ENCODE measurements around the gene CD99. TPM values are rescaled to one million over a fixed set of nuclear protein-coding genes. Genes with fewer than 3 reads are reported as not detected.
"Not testable (repeated sequence)": the region's sequence is repeated elsewhere in the genome, so short reads cannot be mapped to it uniquely, and the experiment has no call there.

Gene CD99
- total RNA-seq, 1 experiment from 2014 or later, result 24.9 TPM

- Histone ChIP-seq H3K27ac (ENCODE audit: low read length) (no peak overlapping the region), H3K4me1 (ENCODE audit: low read length) (no peaks in the 10 kb centered on the region), H3K27me3 (ENCODE audit: low read length) (no peaks in the 10 kb centered on the region), H4K20me1 (ENCODE audit: insufficient read depth, low read depth, low read length) (no peaks in the 10 kb centered on the region), H3K36me3 (ENCODE audit: insufficient read depth, low read length) (no peaks in the 10 kb centered on the region), H3K9ac (ENCODE audit: low read length) (no peak overlapping the region), H2AFZ (ENCODE audit: low read length) (no peak overlapping the region), H3K9me2 (replicated peaks; ENCODE audit: insufficient read depth, low read length) (no peaks in the 10 kb centered on the region), H3K4me3 (ENCODE audit: low read length) (no peak overlapping the region), H3K9me3 (ENCODE audit: low read length) (no peaks in the 10 kb centered on the region), H3K4me2 (ENCODE audit: low read depth, low read length, poor library complexity, severe bottlenecking) (no peak overlapping the region), H3K79me2 (ENCODE audit: low read length) (no peaks in the 10 kb centered on the region)
- DNase-seq, result no peak
Measured at GRCh38 chrX:2665387-2666304, 25.4 kb upstream of the CD99 start.

DNA sequence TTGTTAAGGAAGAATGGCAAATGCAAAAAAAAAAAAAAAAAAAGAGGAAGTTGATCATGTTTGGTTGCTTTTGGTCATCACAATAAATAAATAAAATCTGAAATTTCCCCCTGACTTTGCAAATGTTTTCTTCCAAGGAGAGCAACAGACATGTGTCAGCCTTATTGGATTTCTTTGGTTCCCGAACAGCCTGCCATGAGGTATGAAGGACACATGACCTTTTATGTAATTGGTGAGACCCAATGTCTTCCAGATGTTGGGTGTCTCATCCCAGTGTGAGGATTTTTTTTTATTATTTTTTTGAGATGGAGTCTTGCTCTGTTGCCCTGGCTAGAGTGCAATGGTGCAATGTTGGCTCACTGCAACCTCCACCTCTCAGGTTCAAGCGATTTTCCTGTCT is 24.6 kb upstream of the CD99 start:
- Histone ChIP-seq H3K4me1 (ENCODE audit: low read length) (no peaks in the 10 kb centered on the region), H3K4me2 (ENCODE audit: low read depth, low read length, poor library complexity, severe bottlenecking) (no peak overlapping the region), H3K27ac (ENCODE audit: low read length) (no peak overlapping the region), H3K4me3 (ENCODE audit: low read length) (no peak overlapping the region), H3K27me3 (ENCODE audit: low read length) (no peaks in the 10 kb centered on the region), H4K20me1 (ENCODE audit: insufficient read depth, low read depth, low read length) (no peaks in the 10 kb centered on the region), H3K9ac (ENCODE audit: low read length) (no peak overlapping the region), H3K79me2 (ENCODE audit: low read length) (no peaks in the 10 kb centered on the region), H3K9me2 (replicated peaks; ENCODE audit: insufficient read depth, low read length) (no peaks in the 10 kb centered on the region), H3K9me3 (ENCODE audit: low read length) (no peaks in the 10 kb centered on the region), H3K36me3 (ENCODE audit: insufficient read depth, low read length) (no peaks in the 10 kb centered on the region), H2AFZ (ENCODE audit: low read length) (no peak overlapping the region)
- DNase-seq, result no peak

GRCh38 chrX:2670978-2671377 is 20.1 kb upstream of the CD99 start:
- no peak overlapping the region for H3K9ac ChIP-seq (ENCODE audit: low read length)
- no peaks in the 10 kb centered on the region for H3K9me3 ChIP-seq (ENCODE audit: low read length)
- no peaks in the 10 kb centered on the region for H4K20me1 ChIP-seq (ENCODE audit: insufficient read depth, low read depth, low read length)
- H3K4me1 ChIP-seq (ENCODE audit: low read length), result no peaks in the 10 kb centered on the region
- H3K4me2 ChIP-seq (ENCODE audit: low read depth, low read length, poor library complexity, severe bottlenecking), result no peak overlapping the region
- H2AFZ ChIP-seq (ENCODE audit: low read length), result no peak overlapping the region
- no peak overlapping the region for H3K27ac ChIP-seq (ENCODE audit: low read length)
- DNase-seq, result no peak
- no peaks in the 10 kb centered on the region for H3K79me2 ChIP-seq (ENCODE audit: low read length)
- no peak overlapping the region for H3K4me3 ChIP-seq (ENCODE audit: low read length)
- H3K9me2 ChIP-seq (replicated peaks; ENCODE audit: insufficient read depth, low read length), result no peaks in the 10 kb centered on the region
- no peaks in the 10 kb centered on the region for H3K27me3 ChIP-seq (ENCODE audit: low read length)
- no peaks in the 10 kb centered on the region for H3K36me3 ChIP-seq (ENCODE audit: insufficient read depth, low read length)

- Histone ChIP-seq H3K9me2 (replicated peaks; ENCODE audit: insufficient read depth, low read length) (no peaks in the 10 kb centered on the region), H2AFZ (ENCODE audit: low read length) (no peak overlapping the region), H3K27ac (ENCODE audit: low read length) (no peak overlapping the region), H3K9me3 (ENCODE audit: low read length) (no peaks in the 10 kb centered on the region), H3K27me3 (ENCODE audit: low read length) (no peaks in the 10 kb centered on the region), H3K36me3 (ENCODE audit: insufficient read depth, low read length) (no peaks in the 10 kb centered on the region), H3K4me2 (ENCODE audit: low read depth, low read length, poor library complexity, severe bottlenecking) (no peak overlapping the region), H3K4me3 (ENCODE audit: low read length) (no peak overlapping the region), H3K79me2 (ENCODE audit: low read length) (no peaks in the 10 kb centered on the region), H3K4me1 (ENCODE audit: low read length) (no peaks in the 10 kb centered on the region), H3K9ac (ENCODE audit: low read length) (no peak overlapping the region), H4K20me1 (ENCODE audit: insufficient read depth, low read depth, low read length) (no peaks in the 10 kb centered on the region)
- DNase-seq, result no peak
Measured at GRCh38 chrX:2672084-2672483, 19.0 kb upstream of the CD99 start.

DNA sequence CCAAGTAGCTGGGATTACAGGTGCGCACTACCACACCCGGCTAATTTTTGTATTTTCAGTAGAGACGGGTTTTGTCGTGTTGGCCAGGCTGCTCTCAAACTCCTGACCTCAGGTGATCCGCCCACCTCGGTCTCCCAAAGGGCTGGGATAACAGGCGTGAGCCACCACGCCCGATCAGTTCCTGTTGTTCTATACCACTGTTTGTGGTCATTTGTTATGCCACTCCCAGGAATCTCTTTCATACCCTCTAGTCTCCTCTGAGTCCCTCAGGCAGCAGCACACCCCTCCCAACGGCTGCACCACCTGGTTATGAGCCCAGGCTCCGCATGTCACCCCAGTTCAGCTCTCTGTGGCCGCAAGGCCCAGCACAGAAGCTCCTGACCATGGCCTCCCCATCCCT is 17.5 kb upstream of the CD99 start:
- H3K4me3 ChIP-seq (ENCODE audit: low read length), result no peak overlapping the region
- no peak overlapping the region for H2AFZ ChIP-seq (ENCODE audit: low read length)
- no peak for DNase-seq
- no peaks in the 10 kb centered on the region for H3K27me3 ChIP-seq (ENCODE audit: low read length)
- H3K9me2 ChIP-seq (replicated peaks; ENCODE audit: insufficient read depth, low read length), result no peaks in the 10 kb centered on the region
- H4K20me1 ChIP-seq (ENCODE audit: insufficient read depth, low read depth, low read length), result no peaks in the 10 kb centered on the region
- H3K4me1 ChIP-seq (ENCODE audit: low read length), result no peaks in the 10 kb centered on the region
- no peak overlapping the region for H3K27ac ChIP-seq (ENCODE audit: low read length)
- no peaks in the 10 kb centered on the region for H3K9me3 ChIP-seq (ENCODE audit: low read length)
- H3K4me2 ChIP-seq (ENCODE audit: low read depth, low read length, poor library complexity, severe bottlenecking), result no peak overlapping the region
- H3K9ac ChIP-seq (ENCODE audit: low read length), result no peak overlapping the region
- H3K36me3 ChIP-seq (ENCODE audit: insufficient read depth, low read length), result no peaks in the 10 kb centered on the region
- no peaks in the 10 kb centered on the region for H3K79me2 ChIP-seq (ENCODE audit: low read length)

DNA sequence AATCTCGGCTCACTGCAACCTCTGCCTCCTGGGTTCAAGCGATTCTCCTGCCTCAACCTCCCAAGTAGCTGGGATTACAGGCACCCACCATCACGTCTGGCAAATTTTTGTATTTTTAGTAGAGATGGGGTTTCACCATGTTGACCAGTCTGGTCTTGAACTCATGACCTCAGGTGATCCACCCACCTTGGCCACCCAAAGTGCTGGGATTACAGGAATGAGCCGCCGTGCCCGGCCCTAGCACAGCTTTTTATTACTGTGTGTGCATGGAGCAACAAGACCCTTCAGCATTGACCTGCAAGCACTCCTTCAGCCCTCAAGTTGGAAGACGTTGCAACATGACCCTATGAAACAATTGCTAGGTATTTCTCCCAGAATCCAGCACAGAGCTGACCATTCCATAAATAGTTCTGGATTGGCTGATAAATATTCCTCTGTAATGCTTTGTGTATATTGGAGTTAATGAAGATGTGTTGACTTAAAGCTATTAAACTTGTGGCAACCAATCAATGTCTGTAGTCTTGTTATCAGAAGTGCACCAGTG is 15.4 kb upstream of the CD99 start:
- H3K36me3 ChIP-seq (ENCODE audit: insufficient read depth, low read length); H3K27ac ChIP-seq (ENCODE audit: low read length); H4K20me1 ChIP-seq (ENCODE audit: insufficient read depth, low read depth, low read length); H3K9ac ChIP-seq (ENCODE audit: low read length); H3K9me2 ChIP-seq (replicated peaks; ENCODE audit: insufficient read depth, low read length); H3K27me3 ChIP-seq (ENCODE audit: low read length); H3K4me1 ChIP-seq (ENCODE audit: low read length); H3K4me3 ChIP-seq (ENCODE audit: low read length); DNase-seq; H3K9me3 ChIP-seq (ENCODE audit: low read length); H3K4me2 ChIP-seq (ENCODE audit: low read depth, low read length, poor library complexity, severe bottlenecking); H2AFZ ChIP-seq (ENCODE audit: low read length); H3K79me2 ChIP-seq (ENCODE audit: low read length): not testable (repeated sequence)

DNA sequence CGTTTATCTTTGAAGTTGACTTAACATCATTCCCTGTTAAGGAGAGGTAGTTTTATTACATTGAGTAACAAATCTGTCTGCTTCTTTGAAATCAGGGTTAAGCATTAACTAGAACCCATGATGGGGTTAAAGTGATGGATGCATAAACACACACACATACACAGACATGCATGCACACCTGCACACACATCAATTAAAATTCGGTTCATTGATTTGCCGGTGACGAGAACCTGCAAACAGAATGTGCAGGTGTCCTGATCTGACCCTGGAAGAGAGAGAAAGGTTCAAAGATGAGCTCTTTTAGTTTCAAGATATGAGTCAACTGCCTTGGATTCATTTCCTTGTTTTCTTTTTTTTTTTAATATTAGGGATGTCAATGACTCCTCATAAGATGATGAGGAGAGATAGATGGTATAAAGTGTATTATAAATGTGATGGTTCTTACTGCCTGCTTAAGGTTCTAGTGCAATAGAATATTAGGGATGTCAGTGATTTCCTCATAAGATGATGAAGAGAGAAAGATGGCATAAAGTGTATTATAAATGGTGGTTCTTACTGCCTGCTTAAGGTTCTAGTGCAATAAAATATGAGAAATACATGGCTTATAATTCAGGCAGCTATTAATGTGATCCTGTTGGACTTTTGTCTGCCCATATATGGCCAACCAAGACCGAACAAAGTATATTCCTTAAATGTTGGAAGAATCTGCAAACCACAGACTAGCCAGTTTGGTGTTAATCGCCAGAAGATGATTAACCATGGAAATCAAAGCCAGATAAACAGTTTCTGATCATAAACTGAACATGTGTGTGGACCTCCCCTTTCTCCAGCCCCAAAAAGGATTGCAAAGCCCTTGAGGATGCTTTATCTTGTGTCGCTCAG is 14.1 kb upstream of the CD99 start:
- Histone ChIP-seq H3K27ac (ENCODE audit: low read length) (no peak overlapping the region), H3K79me2 (ENCODE audit: low read length) (no peaks in the 10 kb centered on the region), H3K4me1 (ENCODE audit: low read length) (no peaks in the 10 kb centered on the region), H3K4me3 (ENCODE audit: low read length) (no peak overlapping the region), H4K20me1 (ENCODE audit: insufficient read depth, low read depth, low read length) (no peaks in the 10 kb centered on the region), H3K9ac (ENCODE audit: low read length) (no peak overlapping the region), H3K36me3 (ENCODE audit: insufficient read depth, low read length) (no peaks in the 10 kb centered on the region), H3K9me2 (replicated peaks; ENCODE audit: insufficient read depth, low read length) (no peaks in the 10 kb centered on the region), H3K4me2 (ENCODE audit: low read depth, low read length, poor library complexity, severe bottlenecking) (no peak overlapping the region), H3K9me3 (ENCODE audit: low read length) (no peaks in the 10 kb centered on the region), H2AFZ (ENCODE audit: low read length) (no peak overlapping the region), H3K27me3 (ENCODE audit: low read length) (no peaks in the 10 kb centered on the region)
- DNase-seq, result no peak

DNA sequence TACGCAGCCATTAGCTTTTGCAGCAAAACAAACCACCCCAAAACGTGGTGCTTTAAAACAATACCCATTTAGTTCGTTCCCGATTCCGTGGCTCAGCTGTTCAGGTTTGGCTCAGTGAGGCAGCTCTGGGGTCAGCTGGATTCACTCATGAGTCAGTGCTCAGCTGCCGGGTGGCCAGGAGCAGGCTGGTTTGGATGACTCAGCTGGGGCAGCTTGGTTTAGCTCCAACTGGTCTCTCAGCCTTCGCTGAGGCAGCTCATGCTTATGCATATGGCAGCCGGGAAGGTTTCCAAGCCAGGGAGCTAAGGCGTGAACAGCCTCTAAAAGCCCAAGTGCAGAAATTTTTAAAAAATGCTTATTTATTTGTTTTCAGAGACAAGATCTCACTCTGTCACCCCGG is 13.3 kb upstream of the CD99 start:
- Histone ChIP-seq H3K9me3 (ENCODE audit: low read length) (no peaks in the 10 kb centered on the region), H3K9me2 (replicated peaks; ENCODE audit: insufficient read depth, low read length) (no peaks in the 10 kb centered on the region), H3K4me3 (ENCODE audit: low read length) (no peak overlapping the region), H3K79me2 (ENCODE audit: low read length) (no peaks in the 10 kb centered on the region), H3K27ac (ENCODE audit: low read length) (no peak overlapping the region), H3K27me3 (ENCODE audit: low read length) (no peaks in the 10 kb centered on the region), H4K20me1 (ENCODE audit: insufficient read depth, low read depth, low read length) (no peaks in the 10 kb centered on the region), H3K9ac (ENCODE audit: low read length) (no peak overlapping the region), H3K4me2 (ENCODE audit: low read depth, low read length, poor library complexity, severe bottlenecking) (no peak overlapping the region), H2AFZ (ENCODE audit: low read length) (no peak overlapping the region), H3K36me3 (ENCODE audit: insufficient read depth, low read length) (no peaks in the 10 kb centered on the region), H3K4me1 (ENCODE audit: low read length) (no peaks in the 10 kb centered on the region)
- DNase-seq, result no peak

All from Karpas-422 (cell line).